ENCODE data around the gene ZNF565. TPM values are rescaled to one million over a fixed set of nuclear protein-coding genes. Genes with fewer than 3 reads are reported as not detected.

ZNF565 gene
- total RNA-seq, 2 experiments from 2014 or later: 1.3 to 1.6 TPM

DNA sequence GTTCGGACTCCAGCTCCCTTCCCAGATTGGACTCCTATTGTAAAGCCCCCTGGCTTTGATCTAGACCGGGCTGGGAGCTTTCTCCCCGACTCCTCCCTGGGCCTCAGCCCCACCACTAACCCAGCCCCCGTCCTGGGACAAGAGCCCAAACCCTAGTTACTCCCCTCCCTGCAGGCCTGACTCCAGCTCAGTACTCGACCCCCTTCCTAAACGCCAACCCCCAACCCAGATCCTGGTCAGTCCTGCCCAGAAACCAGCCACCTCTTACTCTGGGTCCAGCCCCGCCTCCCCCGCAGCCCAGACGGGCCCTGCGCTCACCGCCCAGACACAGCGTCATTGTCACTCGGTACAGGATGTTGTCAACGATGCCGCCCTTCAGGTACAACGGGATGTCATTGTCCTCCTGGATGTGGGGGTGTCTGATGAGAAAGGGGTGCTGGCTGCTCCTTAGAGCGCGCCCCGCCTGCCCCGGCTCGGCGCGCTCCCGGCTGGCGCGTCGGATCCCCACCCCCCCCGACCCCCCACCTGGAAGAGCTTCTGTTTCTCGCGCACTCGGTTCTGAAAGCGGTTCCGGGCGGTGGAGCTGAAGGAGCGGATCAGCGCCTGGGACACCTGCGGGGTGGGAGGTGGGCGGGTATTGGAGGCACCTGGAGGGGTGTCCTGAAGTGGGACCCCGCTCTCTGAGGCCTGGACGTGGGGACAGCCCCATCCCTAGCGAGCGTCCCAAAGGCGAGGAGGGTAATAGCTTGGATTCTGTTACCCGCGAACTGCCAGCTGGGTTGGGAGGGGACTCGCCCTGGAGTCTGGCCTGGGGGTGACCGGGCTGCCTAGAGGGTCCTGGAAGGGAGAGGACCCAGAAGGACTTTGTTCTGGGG, 63.1 kb downstream of the ZNF565 start:
- no peak overlapping the region for H3K4me3 Mint-ChIP-seq
- ChIA-PET POLR2A (interaction anchor here (0.6 kb wide), 1 partner anchor 45 kb away, joined by 3 read pairs; no protein-coding TSS in a partner anchor), CTCF (interaction anchor here (0.6 kb wide), 1 partner anchor 18 kb away, joined by 3 read pairs; no protein-coding TSS in a partner anchor)
- no peaks in the 10 kb centered on the region for H3K27me3 Mint-ChIP-seq
- DNase-seq: no peak
- H3K4me1 Mint-ChIP-seq (ENCODE audit: low read depth): no peaks in the 10 kb centered on the region
- H3K27ac Mint-ChIP-seq: no peak overlapping the region
- TF ChIP-seq, protein P1, sequence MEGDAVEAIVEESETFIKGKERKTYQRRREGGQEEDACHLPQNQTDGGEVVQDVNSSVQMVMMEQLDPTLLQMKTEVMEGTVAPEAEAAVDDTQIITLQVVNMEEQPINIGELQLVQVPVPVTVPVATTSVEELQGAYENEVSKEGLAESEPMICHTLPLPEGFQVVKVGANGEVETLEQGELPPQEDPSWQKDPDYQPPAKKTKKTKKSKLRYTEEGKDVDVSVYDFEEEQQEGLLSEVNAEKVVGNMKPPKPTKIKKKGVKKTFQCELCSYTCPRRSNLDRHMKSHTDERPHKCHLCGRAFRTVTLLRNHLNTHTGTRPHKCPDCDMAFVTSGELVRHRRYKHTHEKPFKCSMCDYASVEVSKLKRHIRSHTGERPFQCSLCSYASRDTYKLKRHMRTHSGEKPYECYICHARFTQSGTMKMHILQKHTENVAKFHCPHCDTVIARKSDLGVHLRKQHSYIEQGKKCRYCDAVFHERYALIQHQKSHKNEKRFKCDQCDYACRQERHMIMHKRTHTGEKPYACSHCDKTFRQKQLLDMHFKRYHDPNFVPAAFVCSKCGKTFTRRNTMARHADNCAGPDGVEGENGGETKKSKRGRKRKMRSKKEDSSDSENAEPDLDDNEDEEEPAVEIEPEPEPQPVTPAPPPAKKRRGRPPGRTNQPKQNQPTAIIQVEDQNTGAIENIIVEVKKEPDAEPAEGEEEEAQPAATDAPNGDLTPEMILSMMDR (IDR thresholded peaks at IDR 0.05): no peak
- H3K36me3 Mint-ChIP-seq (ENCODE audit: low read depth): peaks cover 27% of the 10 kb centered on the region
- no peaks in the 10 kb centered on the region for H3K9me3 Mint-ChIP-seq
- intact Hi-C loops (cut with micrococcal nuclease): no loop called here
- ATAC-seq: no peak

DNA sequence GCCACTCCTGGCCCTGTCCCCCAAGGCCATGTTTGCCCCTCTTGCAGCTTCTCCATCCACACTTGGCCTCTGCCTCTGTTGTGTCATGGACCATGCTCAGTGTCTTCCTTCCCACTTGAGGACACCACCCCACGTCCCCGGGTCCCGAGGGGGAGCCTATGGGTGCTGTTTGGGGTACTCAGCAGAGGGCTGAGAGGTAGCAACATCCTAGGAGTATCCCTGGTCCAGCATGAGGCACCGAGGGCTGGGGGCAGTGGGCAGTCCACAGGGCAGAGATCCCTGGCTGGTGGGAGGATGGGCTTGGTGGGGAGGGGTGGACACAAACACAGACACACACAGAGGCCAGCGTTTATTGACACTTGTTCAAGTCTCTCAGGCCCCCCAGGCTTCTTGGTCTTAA, 63.9 kb downstream of the ZNF565 start:
- DNase-seq (no peak), ATAC-seq (no peak)
- TF ChIP-seq, protein P1 (IDR thresholded peaks at IDR 0.05): no peak
- CTCF ChIA-PET: interaction anchor here (1.1 kb wide), 1 partner anchor 22 kb away, joined by 4 read pairs; no protein-coding TSS in a partner anchor
- POLR2A ChIA-PET: interaction anchor here (0.6 kb wide), 1 partner anchor 45 kb away, joined by 3 read pairs; no protein-coding TSS in a partner anchor
- no peaks in the 10 kb centered on the region for H3K9me3 Mint-ChIP-seq
- H3K27me3 Mint-ChIP-seq: no peaks in the 10 kb centered on the region
- peaks cover 35% of the 10 kb centered on the region for H3K36me3 Mint-ChIP-seq (ENCODE audit: low read depth)
- H3K4me1 Mint-ChIP-seq (ENCODE audit: low read depth): no peaks in the 10 kb centered on the region
- H3K27ac Mint-ChIP-seq: no peak overlapping the region
- intact Hi-C loops (cut with micrococcal nuclease): no loop called here
- no peak overlapping the region for H3K4me3 Mint-ChIP-seq

DNA sequence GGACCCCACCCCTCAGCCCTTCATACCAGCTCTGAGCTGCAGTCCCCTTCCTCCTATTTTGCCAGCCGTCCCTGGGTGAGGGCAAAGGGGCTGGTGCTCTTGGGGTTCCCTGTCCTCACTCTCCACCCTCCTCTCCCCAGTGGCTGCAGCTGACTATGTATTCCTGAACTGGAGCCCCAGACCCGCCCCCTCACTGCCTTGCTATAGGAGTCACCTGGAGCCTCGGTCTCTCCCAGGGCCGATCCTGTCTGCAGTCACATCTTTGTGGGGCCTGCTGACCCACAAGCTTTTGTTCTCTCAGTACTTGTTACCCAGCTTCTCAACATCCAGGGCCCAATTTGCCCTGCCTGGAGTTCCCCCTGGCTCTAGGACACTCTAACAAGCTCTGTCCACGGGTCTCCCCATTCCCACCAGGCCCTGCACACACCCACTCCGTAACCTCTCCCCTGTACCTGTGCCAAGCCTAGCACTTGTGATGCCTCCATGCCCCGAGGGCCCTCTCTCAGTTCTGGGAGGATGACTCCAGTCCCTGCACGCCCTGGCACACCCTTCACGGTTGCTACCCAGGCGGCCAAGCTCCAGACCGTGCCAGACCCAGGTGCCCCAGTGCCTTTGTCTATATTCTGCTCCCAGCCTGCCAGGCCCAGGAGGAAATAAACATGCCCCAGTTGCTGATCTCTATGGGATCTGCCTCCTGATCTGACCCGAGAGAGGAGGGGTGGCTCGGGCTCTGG, 64.6 kb downstream of the ZNF565 start:
- DNase-seq: no peak
- ChIA-PET POLR2A (interaction anchor here (0.6 to 0.8 kb wide), 2 partner anchors 13 to 23 kb away, joined by 3 to 4 read pairs; no protein-coding TSS in a partner anchor), CTCF (interaction anchor here (1.1 kb wide), 1 partner anchor 21 kb away, joined by 4 read pairs; no protein-coding TSS in a partner anchor)
- H3K9me3 Mint-ChIP-seq: no peaks in the 10 kb centered on the region
- H3K27ac Mint-ChIP-seq: no peak overlapping the region
- intact Hi-C loops (cut with micrococcal nuclease): no loop called here
- TF ChIP-seq, protein P1 (IDR thresholded peaks at IDR 0.05): no peak
- H3K27me3 Mint-ChIP-seq: no peaks in the 10 kb centered on the region
- H3K4me1 Mint-ChIP-seq (ENCODE audit: low read depth): no peaks in the 10 kb centered on the region
- ATAC-seq: no peak
- no peak overlapping the region for H3K4me3 Mint-ChIP-seq
- H3K36me3 Mint-ChIP-seq (ENCODE audit: low read depth): peaks cover 36% of the 10 kb centered on the region

DNA sequence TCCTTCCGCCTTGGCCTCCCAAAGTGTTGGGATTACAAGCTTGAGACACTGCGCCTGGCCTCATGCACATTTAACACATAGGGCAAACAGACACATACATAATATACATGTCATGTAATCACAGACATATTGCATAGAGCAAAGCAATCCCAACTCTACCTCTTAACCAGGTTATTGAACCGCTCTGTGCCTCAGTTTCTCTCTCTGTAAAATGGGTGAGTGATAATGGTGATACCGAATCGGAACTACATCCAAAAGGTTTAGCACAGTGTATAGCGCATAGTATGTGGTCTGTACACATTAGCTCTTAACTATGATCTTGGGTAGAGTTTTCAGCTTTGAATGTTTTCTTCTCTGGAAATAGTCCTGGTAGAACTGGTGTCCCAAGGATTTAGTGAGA, 69.8 kb downstream of the ZNF565 start:
- DNase-seq (no peak), ATAC-seq (no peak)
- TF ChIP-seq, protein P1 (IDR thresholded peaks at IDR 0.05): no peak
- POLR2A ChIA-PET: interaction anchor here (0.6 to 1.3 kb wide), 3 partner anchors 8 to 10 kb away, joined by 3 to 4 read pairs (median 3); no protein-coding TSS in a partner anchor
- no peak overlapping the region for H3K4me3 Mint-ChIP-seq
- CTCF ChIA-PET: interaction anchor here (1.2 kb wide), 1 partner anchor 25 kb away, joined by 3 read pairs; no protein-coding TSS in a partner anchor
- peaks cover 49% of the 10 kb centered on the region for H3K36me3 Mint-ChIP-seq (ENCODE audit: low read depth)
- H3K27me3 Mint-ChIP-seq: no peaks in the 10 kb centered on the region
- intact Hi-C loops (cut with micrococcal nuclease): no loop called here
- peaks cover 14% of the 10 kb centered on the region for H3K4me1 Mint-ChIP-seq (ENCODE audit: low read depth)
- H3K9me3 Mint-ChIP-seq: no peaks in the 10 kb centered on the region
- no peak overlapping the region for H3K27ac Mint-ChIP-seq
